ENCODE measurements around the gene CABP4. TPM values are rescaled to one million over a fixed set of nuclear protein-coding genes. Genes with fewer than 3 reads are reported as not detected.
"Not testable (repeated sequence)": the region's sequence is repeated elsewhere in the genome, so short reads cannot be mapped to it uniquely, and the experiment has no call there.

CABP4 gene
- total RNA-seq, 2 donors from 2014 or later = 1.2 to 1.3 TPM

DNA sequence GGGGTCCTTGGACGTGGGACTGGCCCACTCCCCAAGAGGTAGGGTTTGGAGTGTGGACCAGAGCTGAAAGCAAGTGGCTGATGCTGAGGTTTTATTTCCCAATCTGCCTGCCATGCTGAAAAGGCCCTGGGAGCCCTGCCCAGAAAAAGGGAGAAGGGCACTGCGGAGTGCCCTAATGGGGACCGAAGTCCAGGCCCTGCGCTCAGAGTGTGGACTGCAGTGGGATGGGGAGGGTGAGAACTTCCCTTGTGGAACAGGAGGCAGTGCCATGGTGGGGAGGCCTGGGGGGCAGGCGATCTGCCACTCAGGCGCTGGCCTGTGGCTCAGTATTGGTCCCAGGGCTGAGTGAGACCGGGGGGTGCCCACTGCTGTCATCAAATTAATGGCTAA is 6.9 kb upstream of the CABP4 start:
- no peak for DNase-seq
- no peak for ATAC-seq
- intact Hi-C loops (cut with DNase I) = no loop called here

DNA sequence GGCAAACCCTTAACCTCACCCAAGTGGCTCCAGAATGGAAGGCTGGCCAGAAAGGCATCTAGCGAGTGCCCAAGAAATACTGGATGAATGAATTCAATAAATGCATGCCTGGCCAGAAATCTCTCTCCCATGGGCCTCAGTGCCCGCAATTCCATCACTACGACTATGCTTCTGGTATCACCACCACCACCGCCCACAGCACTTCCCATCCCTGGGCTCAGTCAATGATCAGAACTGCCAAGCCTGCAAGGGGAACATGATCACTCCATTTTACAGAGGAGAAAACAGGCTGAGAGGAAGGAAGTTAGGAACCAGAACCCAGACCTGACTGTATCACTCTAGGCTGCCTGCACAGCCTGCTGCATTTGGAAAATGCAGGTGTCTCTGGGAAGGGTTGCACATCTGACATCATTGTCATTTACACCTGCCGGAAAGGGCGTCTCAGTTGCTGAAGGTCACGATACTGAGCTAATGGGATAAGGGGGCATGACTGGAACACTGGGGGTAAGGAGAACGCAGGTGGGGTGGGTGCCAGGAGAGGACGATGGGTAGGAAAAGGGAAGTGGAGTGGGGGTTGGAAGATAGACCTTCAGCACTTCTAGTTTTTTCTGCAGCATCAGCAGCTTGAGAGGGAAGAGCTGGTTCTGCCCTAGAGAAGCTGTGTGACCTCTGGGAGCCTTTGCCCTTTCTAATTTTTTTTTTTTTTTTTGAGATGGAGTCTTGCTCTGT is 5.9 kb upstream of the CABP4 start:
- intact Hi-C loops (cut with DNase I) = no loop called here
- DNase-seq (no peak), ATAC-seq (peak in 1 of 2 donors; percentile 37)

GRCh38 chr11:67450796-67451657 is 4.1 kb upstream of the CABP4 start:
- intact Hi-C loops (cut with DNase I) = no loop called here
- DNase-seq = no peak

GRCh38 chr11:67451658-67451976 is 3.5 kb upstream of the CABP4 start:
- intact Hi-C loops (cut with DNase I) = no loop called here
- ATAC-seq = no peak
- no peak for DNase-seq

More at GRCh38 chr11:67450796-67451657, 4.1 kb upstream of the CABP4 start:
- ATAC-seq = no peak

DNA sequence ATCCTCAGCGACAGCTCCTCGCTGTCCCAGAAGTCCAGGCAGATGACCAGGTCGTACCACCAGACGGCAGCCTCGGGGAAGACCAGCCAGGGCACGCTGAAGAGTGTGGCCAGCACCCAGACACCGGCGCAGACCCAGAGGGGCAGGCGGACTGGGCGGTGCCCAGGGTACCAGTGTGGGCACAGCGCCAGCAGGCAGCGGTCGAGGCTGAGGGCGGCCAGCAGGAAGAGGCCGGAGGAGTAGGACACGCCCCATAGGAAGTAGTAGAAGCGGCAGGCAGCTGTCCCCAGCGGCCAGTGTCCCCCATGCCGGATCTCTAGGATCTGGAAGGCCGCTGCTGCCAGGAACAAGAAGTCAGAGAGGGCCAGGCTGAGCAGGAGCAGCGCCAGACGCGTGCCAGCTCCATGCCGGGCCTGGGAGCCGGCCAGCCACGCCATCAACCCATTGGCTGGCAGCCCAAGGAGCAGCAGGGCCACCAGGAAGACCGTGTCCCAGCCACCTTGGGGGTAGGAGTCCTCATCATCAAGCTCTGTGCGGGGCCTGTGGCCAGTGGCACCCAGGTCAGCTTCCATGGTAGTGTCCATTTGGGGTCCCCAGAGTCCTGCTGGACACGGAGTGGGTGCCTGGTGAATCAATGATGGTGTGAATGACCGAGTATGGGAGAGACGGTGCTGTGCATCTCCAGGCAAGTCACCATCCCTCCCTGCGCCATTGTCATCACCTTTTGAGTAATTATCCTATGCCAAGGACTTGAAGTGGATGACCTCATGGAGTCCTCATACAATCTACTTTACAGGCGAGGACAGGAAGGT is 2.8 kb upstream of the CABP4 start, which contains the start of gene GPR152:
GPR152 (minus strand) TSS at position 589 of the 812 bp plus-strand sequence; CDS start at position 584, 5 bp downstream.
- DNase-seq (peak; percentile 60), ATAC-seq (peak in 1 of 2 donors; percentile 37)
- intact Hi-C loops (cut with DNase I) = no loop called here

- DNase-seq (no peak), ATAC-seq (no peak)
- intact Hi-C loops (cut with DNase I) = no loop called here
These were observed 1.1 kb upstream of the CABP4 start for GRCh38 chr11:67453816-67454732.

DNA sequence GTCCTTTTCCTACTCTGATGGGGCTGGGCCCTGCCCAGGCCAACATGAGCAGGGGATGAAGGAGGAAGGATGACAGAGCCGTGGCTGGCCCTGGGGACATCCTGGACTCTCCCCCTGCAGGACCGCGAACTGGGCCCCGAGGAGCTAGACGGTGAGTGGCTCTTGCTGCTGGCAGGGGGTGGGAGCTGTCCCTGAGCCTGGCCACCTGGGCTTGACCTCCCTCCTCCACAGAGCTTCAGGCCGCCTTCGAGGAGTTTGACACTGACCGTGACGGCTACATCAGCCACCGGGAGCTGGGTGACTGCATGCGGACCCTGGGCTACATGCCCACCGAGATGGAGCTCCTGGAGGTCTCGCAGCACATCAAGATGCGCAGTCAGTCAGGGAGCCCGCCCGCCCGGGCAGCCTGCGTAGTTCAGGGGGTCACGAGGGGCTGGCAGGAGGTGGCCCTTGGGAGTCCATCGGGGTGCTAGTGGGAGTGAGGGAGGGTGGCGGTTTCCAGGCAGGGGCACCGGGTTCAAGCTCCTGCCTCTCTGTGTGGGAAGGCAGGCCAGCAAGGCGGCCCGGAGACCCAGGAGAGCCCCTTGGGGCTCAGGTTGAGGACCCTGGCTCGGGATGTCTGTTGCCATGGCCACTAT is 1.0 kb downstream of the CABP4 start:
- no peak for ATAC-seq
- intact Hi-C loops (cut with DNase I) = no loop called here

GRCh38 chr11:67457453-67457852 is 2.3 kb downstream of the CABP4 start:
- no peak for DNase-seq
- ATAC-seq = no peak
- intact Hi-C loops (cut with DNase I) = no loop called here

More for the DNA sequence above, 1.0 kb downstream of the CABP4 start:
- no peak for DNase-seq

GRCh38 chr11:67458266-67458665 is 3.1 kb downstream of the CABP4 start:
- no peak for DNase-seq
- intact Hi-C loops (cut with DNase I) = no loop called here
- no peak for ATAC-seq

GRCh38 chr11:67463186-67463585 is 8.0 kb downstream of the CABP4 start:
- intact Hi-C loops (cut with DNase I) = loop anchor here (5.0 to 10.0 kb wide), 2 partner anchors 36 to 58 kb away; partner anchors contain the start of genes PPP1CA (in 1 of the 2), RPS6KB2 (in 1 of the 2) and TBC1D10C (in 1 of the 2)
- no peak for DNase-seq
- no peak for ATAC-seq

- peak; percentile 69 for DNase-seq
These were observed 8.7 kb downstream of the CABP4 start for GRCh38 chr11:67463680-67464410.

GRCh38 chr11:67464411-67465188 is 9.4 kb downstream of the CABP4 start:
- ATAC-seq (peak; percentile 71 to 77), DNase-seq (peak; percentile 90)
- intact Hi-C loops (cut with DNase I) = loop anchor here (5.0 to 10.0 kb wide), 2 partner anchors 37 to 60 kb away; partner anchors contain the start of genes PPP1CA (in 1 of the 2), RPS6KB2 (in 1 of the 2) and TBC1D10C (in 1 of the 2)

More at GRCh38 chr11:67463680-67464410, 8.7 kb downstream of the CABP4 start:
- ATAC-seq = peak; percentile 21 to 59
- intact Hi-C loops (cut with DNase I) = loop anchor here (5.0 to 10.0 kb wide), 2 partner anchors 37 to 59 kb away; partner anchors contain the start of genes PPP1CA (in 1 of the 2), RPS6KB2 (in 1 of the 2) and TBC1D10C (in 1 of the 2)

GRCh38 chr11:67465189-67465510 is 10.0 kb downstream of the CABP4 start:
- no peak for ATAC-seq
- intact Hi-C loops (cut with DNase I) = loop anchor here in 1 of 2 donors (10.0 kb wide), 1 partner anchor 60 kb away; the partner anchor contains the start of genes PPP1CA and TBC1D10C
- DNase-seq = no peak

DNA sequence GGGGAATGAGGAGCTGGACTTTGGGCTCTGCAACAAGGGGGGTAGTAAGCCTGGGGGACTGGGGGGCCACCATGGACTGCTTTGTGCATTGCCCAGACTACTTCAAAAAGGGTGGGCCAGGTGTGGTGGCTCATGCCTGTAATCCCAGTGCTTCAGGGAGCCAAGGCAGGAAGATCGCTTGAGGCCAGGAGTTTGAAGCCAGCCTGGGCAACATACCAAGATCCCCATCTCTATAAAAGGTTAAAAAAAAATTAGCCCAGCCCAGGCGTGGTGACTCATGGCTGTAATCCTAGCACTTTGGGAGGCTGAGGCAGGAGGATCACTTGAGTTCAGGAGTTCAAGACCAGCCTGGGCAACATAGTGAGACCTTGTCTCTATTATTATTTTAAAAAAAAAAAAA is 10.4 kb downstream of the CABP4 start:
- intact Hi-C loops (cut with DNase I) = loop anchor here in 1 of 2 donors (10.0 kb wide), 1 partner anchor 61 kb away; the partner anchor contains the start of genes PPP1CA and TBC1D10C
- not testable (repeated sequence) for DNase-seq, ATAC-seq

GRCh38 chr11:67466367-67466766 is 11.2 kb downstream of the CABP4 start:
- DNase-seq (no peak), ATAC-seq (no peak)
- intact Hi-C loops (cut with DNase I) = loop anchor here in 1 of 2 donors (10.0 kb wide), 1 partner anchor 62 kb away; the partner anchor contains the start of genes PPP1CA and TBC1D10C
